ENCODE measurements around the gene DHRS3.
A peak's percentile ranks its signal among the peaks of the same experiment; 100 is the strongest.

DHRS3 gene

GRCh38 chr1:12640237-12640957 is 22.4 kb upstream of the DHRS3 start:
- DNase-seq (ENCODE audit: low read depth, low spot score): no peak

- DNase-seq (ENCODE audit: low read depth, low spot score): no peak
Observed at GRCh38 chr1:12637693-12638092, 19.7 kb upstream of the DHRS3 start.

- DNase-seq (ENCODE audit: low read depth, low spot score): peak; percentile 72
Observed at GRCh38 chr1:12636098-12636950, 18.3 kb upstream of the DHRS3 start.

GRCh38 chr1:12634696-12635202 is 16.7 kb upstream of the DHRS3 start:
- DNase-seq (ENCODE audit: low read depth, low spot score): no peak

- no peak for DNase-seq (ENCODE audit: low read depth, low spot score)
Observed at GRCh38 chr1:12634156-12634555, 16.1 kb upstream of the DHRS3 start.

- DNase-seq (ENCODE audit: low read depth, low spot score): no peak
Observed at GRCh38 chr1:12631571-12631970, 13.6 kb upstream of the DHRS3 start.

- DNase-seq (ENCODE audit: low read depth, low spot score): no peak
Observed at GRCh38 chr1:12630946-12631530, 13.0 kb upstream of the DHRS3 start.

- no peak for DNase-seq (ENCODE audit: low read depth, low spot score)
Observed at GRCh38 chr1:12629985-12630760, 12.2 kb upstream of the DHRS3 start.

- no peak for DNase-seq (ENCODE audit: low read depth, low spot score)
Observed at GRCh38 chr1:12629511-12629956, 11.5 kb upstream of the DHRS3 start.

GRCh38 chr1:12627296-12627695 is 9.3 kb upstream of the DHRS3 start:
- DNase-seq (ENCODE audit: low read depth, low spot score): no peak

GRCh38 chr1:12626888-12627287 is 8.9 kb upstream of the DHRS3 start:
- DNase-seq (ENCODE audit: low read depth, low spot score): no peak

GRCh38 chr1:12625276-12625675 is 7.3 kb upstream of the DHRS3 start:
- DNase-seq (ENCODE audit: low read depth, low spot score): no peak

GRCh38 chr1:12622506-12622905 is 4.5 kb upstream of the DHRS3 start:
- DNase-seq (ENCODE audit: low read depth, low spot score): peak; percentile 39

GRCh38 chr1:12621346-12622335 is 3.6 kb upstream of the DHRS3 start:
- peak; percentile 84 for DNase-seq (ENCODE audit: low read depth, low spot score)

GRCh38 chr1:12620931-12621330 is 2.9 kb upstream of the DHRS3 start:
- DNase-seq (ENCODE audit: low read depth, low spot score): no peak

GRCh38 chr1:12620488-12620865 is 2.5 kb upstream of the DHRS3 start:
- peak; percentile 39 for DNase-seq (ENCODE audit: low read depth, low spot score)

GRCh38 chr1:12619792-12620487 is 1.9 kb upstream of the DHRS3 start:
- peak; percentile 94 for DNase-seq (ENCODE audit: low read depth, low spot score)

GRCh38 chr1:12618965-12619791 is 1.2 kb upstream of the DHRS3 start:
- DNase-seq (ENCODE audit: low read depth, low spot score): peak; percentile 89

- no peak for DNase-seq (ENCODE audit: low read depth, low spot score)
Observed at GRCh38 chr1:12618661-12618964, 603 bp upstream of the DHRS3 start.

Data from astrocyte of the hippocampus (primary cell).